Measurements from ENCODE around the gene UBL4A.

Gene UBL4A

DNA sequence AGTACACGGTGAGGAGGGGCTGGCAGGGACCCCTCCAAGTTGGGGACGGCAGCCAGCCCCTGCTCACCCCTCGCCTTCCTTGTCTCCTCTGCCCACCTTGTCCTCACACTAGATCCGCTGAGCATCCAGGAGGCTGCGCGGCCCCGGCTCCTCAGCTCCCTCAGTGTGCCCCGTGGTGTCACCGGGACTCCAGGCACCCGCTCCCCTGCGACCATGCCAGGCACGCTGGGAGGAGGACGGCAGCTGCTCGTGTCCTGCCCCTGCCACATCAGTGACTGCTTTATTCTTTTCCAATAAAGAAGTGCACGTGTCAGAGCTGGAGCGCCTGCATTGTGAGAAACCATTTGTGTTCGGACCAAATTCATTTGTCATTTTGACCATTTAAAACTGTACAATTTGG is 36.1 kb downstream of the UBL4A start:
- no peaks in the 10 kb centered on the region for H3K27me3 ChIP-seq (ENCODE audit: control insufficient read depth in 2 of 2, insufficient read depth in 2 of 2, low read length in 2 of 2)
- H3K36me3 ChIP-seq (ENCODE audit: control insufficient read depth in 2 of 2, insufficient read depth in 2 of 2, low read length in 2 of 2), result peaks cover 9 to 16% of the 10 kb centered on the region in 2 donors
- no peak overlapping the region for H3K4me3 ChIP-seq (ENCODE audit: low read length in 2 of 2)
- H3K9ac ChIP-seq (ENCODE audit: low read depth in 1 of 2, low read length in 2 of 2), result no peak overlapping the region
- no peaks in the 10 kb centered on the region for H3K9me3 ChIP-seq (ENCODE audit: control insufficient read depth in 2 of 2, low read length in 2 of 2)
- peaks cover 0 to 2% of the 10 kb centered on the region in 2 donors for H3K4me1 ChIP-seq (ENCODE audit: control insufficient read depth in 2 of 2, insufficient read depth in 2 of 2, low read length in 2 of 2)
- H3K27ac ChIP-seq (ENCODE audit: low read depth in 2 of 2, low read length in 2 of 2), result no peak overlapping the region

DNA sequence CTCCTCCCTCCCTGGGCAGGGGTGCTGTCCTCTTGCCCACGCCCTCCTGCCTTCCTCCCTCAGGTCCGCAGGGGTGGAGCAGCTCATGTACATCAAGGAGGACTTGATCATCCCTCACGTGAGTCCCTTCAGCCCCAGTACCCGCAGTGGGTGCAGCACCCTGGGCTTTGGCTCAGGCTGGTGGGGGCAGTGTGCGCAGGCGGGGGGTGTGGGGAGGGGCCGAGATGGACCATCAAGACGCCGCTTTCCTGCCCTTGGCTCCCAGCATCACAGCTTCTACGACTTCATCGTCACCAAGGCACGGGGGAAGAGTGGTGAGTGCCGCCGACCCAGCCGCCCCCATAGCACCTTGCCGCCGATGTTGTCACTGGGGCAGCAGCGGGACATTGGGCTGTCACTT is 36.8 kb downstream of the UBL4A start:
- H3K9ac ChIP-seq (ENCODE audit: low read depth in 1 of 2, low read length in 2 of 2), result no peak overlapping the region
- peaks cover 4 to 8% of the 10 kb centered on the region in 2 donors for H3K4me1 ChIP-seq (ENCODE audit: control insufficient read depth in 2 of 2, insufficient read depth in 2 of 2, low read length in 2 of 2)
- H3K36me3 ChIP-seq (ENCODE audit: control insufficient read depth in 2 of 2, insufficient read depth in 2 of 2, low read length in 2 of 2), result peaks cover 9 to 16% of the 10 kb centered on the region in 2 donors
- no peak overlapping the region for H3K4me3 ChIP-seq (ENCODE audit: low read length in 2 of 2)
- H3K27me3 ChIP-seq (ENCODE audit: control insufficient read depth in 2 of 2, insufficient read depth in 2 of 2, low read length in 2 of 2), result no peaks in the 10 kb centered on the region
- H3K27ac ChIP-seq (ENCODE audit: low read depth in 2 of 2, low read length in 2 of 2), result no peak overlapping the region
- no peaks in the 10 kb centered on the region for H3K9me3 ChIP-seq (ENCODE audit: control insufficient read depth in 2 of 2, low read length in 2 of 2)

GRCh38 chrX:154448484-154448883 is 37.9 kb downstream of the UBL4A start:
- Histone ChIP-seq H3K9ac (ENCODE audit: low read depth in 1 of 2, low read length in 2 of 2) (no peak overlapping the region), H3K9me3 (ENCODE audit: control insufficient read depth in 2 of 2, low read length in 2 of 2) (no peaks in the 10 kb centered on the region), H3K27me3 (ENCODE audit: control insufficient read depth in 2 of 2, insufficient read depth in 2 of 2, low read length in 2 of 2) (no peaks in the 10 kb centered on the region), H3K36me3 (ENCODE audit: control insufficient read depth in 2 of 2, insufficient read depth in 2 of 2, low read length in 2 of 2) (peaks cover 9 to 16% of the 10 kb centered on the region in 2 donors), H3K27ac (ENCODE audit: low read depth in 2 of 2, low read length in 2 of 2) (no peak overlapping the region), H3K4me1 (ENCODE audit: control insufficient read depth in 2 of 2, insufficient read depth in 2 of 2, low read length in 2 of 2) (peaks cover 7 to 10% of the 10 kb centered on the region in 2 donors), H3K4me3 (ENCODE audit: low read length in 2 of 2) (no peak overlapping the region)

- Histone ChIP-seq H3K27ac (ENCODE audit: low read depth in 2 of 2, low read length in 2 of 2) (no peak overlapping the region), H3K4me1 (ENCODE audit: control insufficient read depth in 2 of 2, insufficient read depth in 2 of 2, low read length in 2 of 2) (peaks cover 7 to 10% of the 10 kb centered on the region in 2 donors), H3K36me3 (ENCODE audit: control insufficient read depth in 2 of 2, insufficient read depth in 2 of 2, low read length in 2 of 2) (peaks cover 15 to 22% of the 10 kb centered on the region in 2 donors), H3K9me3 (ENCODE audit: control insufficient read depth in 2 of 2, low read length in 2 of 2) (no peaks in the 10 kb centered on the region), H3K27me3 (ENCODE audit: control insufficient read depth in 2 of 2, insufficient read depth in 2 of 2, low read length in 2 of 2) (no peaks in the 10 kb centered on the region), H3K4me3 (ENCODE audit: low read length in 2 of 2) (no peak overlapping the region), H3K9ac (ENCODE audit: low read depth in 1 of 2, low read length in 2 of 2) (no peak overlapping the region)
Observed at GRCh38 chrX:154446430-154446829, 40.0 kb downstream of the UBL4A start.

- H3K27me3 ChIP-seq (ENCODE audit: control insufficient read depth in 2 of 2, insufficient read depth in 2 of 2, low read length in 2 of 2), result no peaks in the 10 kb centered on the region
- peaks cover 16 to 22% of the 10 kb centered on the region in 2 donors for H3K36me3 ChIP-seq (ENCODE audit: control insufficient read depth in 2 of 2, insufficient read depth in 2 of 2, low read length in 2 of 2)
- no peak overlapping the region for H3K9ac ChIP-seq (ENCODE audit: low read depth in 1 of 2, low read length in 2 of 2)
- no peak overlapping the region for H3K27ac ChIP-seq (ENCODE audit: low read depth in 2 of 2, low read length in 2 of 2)
- H3K4me1 ChIP-seq (ENCODE audit: control insufficient read depth in 2 of 2, insufficient read depth in 2 of 2, low read length in 2 of 2), result peaks cover 7 to 10% of the 10 kb centered on the region in 2 donors
- no peak overlapping the region for H3K4me3 ChIP-seq (ENCODE audit: low read length in 2 of 2)
- no peaks in the 10 kb centered on the region for H3K9me3 ChIP-seq (ENCODE audit: control insufficient read depth in 2 of 2, low read length in 2 of 2)
Observed at GRCh38 chrX:154445776-154446175, 40.6 kb downstream of the UBL4A start.

DNA sequence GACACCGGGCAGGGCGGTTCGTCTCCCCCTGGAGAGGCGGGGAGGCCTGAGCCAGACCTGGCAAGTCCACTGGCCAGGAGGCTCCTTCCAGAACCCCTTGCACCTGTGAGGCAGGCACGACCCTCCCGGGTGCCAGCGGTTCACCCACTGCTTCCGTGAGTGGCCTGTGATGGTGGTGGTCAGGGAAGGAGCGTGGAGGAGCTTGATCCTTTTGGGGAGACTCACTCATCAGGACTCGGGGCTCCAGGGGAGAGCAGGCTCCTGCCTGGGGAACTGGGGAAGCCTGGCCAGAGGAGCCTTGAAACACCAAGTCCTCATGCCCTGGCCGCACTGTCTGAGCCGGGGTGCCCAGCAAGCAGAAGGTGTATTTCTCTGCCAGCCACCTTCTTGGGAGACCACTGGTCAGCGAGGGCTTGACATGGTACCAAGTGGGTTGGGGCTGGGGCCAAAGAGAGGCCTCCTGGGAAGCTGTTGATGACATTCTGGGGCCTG is 41.6 kb downstream of the UBL4A start:
- Histone ChIP-seq H3K4me3 (ENCODE audit: low read length in 2 of 2) (peak overlapping the region; percentile 62 to 66), H3K27ac (ENCODE audit: low read depth in 2 of 2, low read length in 2 of 2) (peak overlapping the region; percentile 68 to 74), H3K4me1 (ENCODE audit: control insufficient read depth in 2 of 2, insufficient read depth in 2 of 2, low read length in 2 of 2) (peaks cover 7 to 10% of the 10 kb centered on the region in 2 donors), H3K9me3 (ENCODE audit: control insufficient read depth in 2 of 2, low read length in 2 of 2) (no peaks in the 10 kb centered on the region), H3K9ac (ENCODE audit: low read depth in 1 of 2, low read length in 2 of 2) (peak overlapping the region; percentile 63 to 86), H3K27me3 (ENCODE audit: control insufficient read depth in 2 of 2, insufficient read depth in 2 of 2, low read length in 2 of 2) (no peaks in the 10 kb centered on the region), H3K36me3 (ENCODE audit: control insufficient read depth in 2 of 2, insufficient read depth in 2 of 2, low read length in 2 of 2) (peaks cover 15 to 16% of the 10 kb centered on the region in 2 donors)

- no peaks in the 10 kb centered on the region for H3K9me3 ChIP-seq (ENCODE audit: control insufficient read depth in 2 of 2, low read length in 2 of 2)
- H3K27ac ChIP-seq (ENCODE audit: low read depth in 2 of 2, low read length in 2 of 2), result peak within 1 kb of the TSS; percentile 68 to 74
- peaks cover 12 to 16% of the 10 kb centered on the region in 2 donors for H3K36me3 ChIP-seq (ENCODE audit: control insufficient read depth in 2 of 2, insufficient read depth in 2 of 2, low read length in 2 of 2)
- peak within 1 kb of the TSS; percentile 63 to 86 for H3K9ac ChIP-seq (ENCODE audit: low read depth in 1 of 2, low read length in 2 of 2)
- H3K4me1 ChIP-seq (ENCODE audit: control insufficient read depth in 2 of 2, insufficient read depth in 2 of 2, low read length in 2 of 2), result peaks cover 7 to 10% of the 10 kb centered on the region in 2 donors
- peak within 1 kb of the TSS; percentile 62 to 66 for H3K4me3 ChIP-seq (ENCODE audit: low read length in 2 of 2)
- H3K27me3 ChIP-seq (ENCODE audit: control insufficient read depth in 2 of 2, insufficient read depth in 2 of 2, low read length in 2 of 2), result no peaks in the 10 kb centered on the region
Observed at GRCh38 chrX:154443992-154444754, 42.2 kb downstream of the UBL4A start, which contains the start of gene FAM50A. Gene FAM50A, plus strand, starts transcription at chrX:154444141. Its CDS starts 95 bp downstream, at chrX:154444236.

GRCh38 chrX:154443479-154443910 is 42.9 kb downstream of the UBL4A start:
- peaks cover 6 to 13% of the 10 kb centered on the region in 2 donors for H3K36me3 ChIP-seq (ENCODE audit: control insufficient read depth in 2 of 2, insufficient read depth in 2 of 2, low read length in 2 of 2)
- no peaks in the 10 kb centered on the region for H3K9me3 ChIP-seq (ENCODE audit: control insufficient read depth in 2 of 2, low read length in 2 of 2)
- H3K4me1 ChIP-seq (ENCODE audit: control insufficient read depth in 2 of 2, insufficient read depth in 2 of 2, low read length in 2 of 2), result peaks cover 7 to 10% of the 10 kb centered on the region in 2 donors
- H3K4me3 ChIP-seq (ENCODE audit: low read length in 2 of 2), result peak overlapping the region; percentile 48 to 55
- H3K27me3 ChIP-seq (ENCODE audit: control insufficient read depth in 2 of 2, insufficient read depth in 2 of 2, low read length in 2 of 2), result no peaks in the 10 kb centered on the region
- H3K9ac ChIP-seq (ENCODE audit: low read depth in 1 of 2, low read length in 2 of 2), result peak overlapping the region; percentile 56 to 58
- H3K27ac ChIP-seq (ENCODE audit: low read depth in 2 of 2, low read length in 2 of 2), result peak overlapping the region; percentile 58 to 70

GRCh38 chrX:154441984-154442707 is 44.3 kb downstream of the UBL4A start:
- Histone ChIP-seq H3K4me3 (ENCODE audit: low read length in 2 of 2) (no peak overlapping the region), H3K27me3 (ENCODE audit: control insufficient read depth in 2 of 2, insufficient read depth in 2 of 2, low read length in 2 of 2) (peaks cover 0 to 1% of the 10 kb centered on the region in 2 donors), H3K9me3 (ENCODE audit: control insufficient read depth in 2 of 2, low read length in 2 of 2) (no peaks in the 10 kb centered on the region), H3K9ac (ENCODE audit: low read depth in 1 of 2, low read length in 2 of 2) (no peak overlapping the region), H3K27ac (ENCODE audit: low read depth in 2 of 2, low read length in 2 of 2) (no peak overlapping the region), H3K4me1 (ENCODE audit: control insufficient read depth in 2 of 2, insufficient read depth in 2 of 2, low read length in 2 of 2) (peaks cover 9 to 10% of the 10 kb centered on the region in 2 donors), H3K36me3 (ENCODE audit: control insufficient read depth in 2 of 2, insufficient read depth in 2 of 2, low read length in 2 of 2) (peaks cover 6 to 11% of the 10 kb centered on the region in 2 donors)

- H3K27ac ChIP-seq (ENCODE audit: low read depth in 2 of 2, low read length in 2 of 2), result no peak overlapping the region
- H3K9me3 ChIP-seq (ENCODE audit: control insufficient read depth in 2 of 2, low read length in 2 of 2), result no peaks in the 10 kb centered on the region
- H3K4me3 ChIP-seq (ENCODE audit: low read length in 2 of 2), result no peak overlapping the region
- no peak overlapping the region for H3K9ac ChIP-seq (ENCODE audit: low read depth in 1 of 2, low read length in 2 of 2)
- H3K27me3 ChIP-seq (ENCODE audit: control insufficient read depth in 2 of 2, insufficient read depth in 2 of 2, low read length in 2 of 2), result peaks cover 0 to 1% of the 10 kb centered on the region in 2 donors
- H3K36me3 ChIP-seq (ENCODE audit: control insufficient read depth in 2 of 2, insufficient read depth in 2 of 2, low read length in 2 of 2), result peaks cover 6 to 11% of the 10 kb centered on the region in 2 donors
- peaks cover 9 to 10% of the 10 kb centered on the region in 2 donors for H3K4me1 ChIP-seq (ENCODE audit: control insufficient read depth in 2 of 2, insufficient read depth in 2 of 2, low read length in 2 of 2)
Observed at GRCh38 chrX:154441564-154441963, 44.9 kb downstream of the UBL4A start.
